ENCODE measurements around the gene THSD8.
A peak's percentile ranks its signal among the peaks of the same experiment; 100 is the strongest.

Gene THSD8

DNA sequence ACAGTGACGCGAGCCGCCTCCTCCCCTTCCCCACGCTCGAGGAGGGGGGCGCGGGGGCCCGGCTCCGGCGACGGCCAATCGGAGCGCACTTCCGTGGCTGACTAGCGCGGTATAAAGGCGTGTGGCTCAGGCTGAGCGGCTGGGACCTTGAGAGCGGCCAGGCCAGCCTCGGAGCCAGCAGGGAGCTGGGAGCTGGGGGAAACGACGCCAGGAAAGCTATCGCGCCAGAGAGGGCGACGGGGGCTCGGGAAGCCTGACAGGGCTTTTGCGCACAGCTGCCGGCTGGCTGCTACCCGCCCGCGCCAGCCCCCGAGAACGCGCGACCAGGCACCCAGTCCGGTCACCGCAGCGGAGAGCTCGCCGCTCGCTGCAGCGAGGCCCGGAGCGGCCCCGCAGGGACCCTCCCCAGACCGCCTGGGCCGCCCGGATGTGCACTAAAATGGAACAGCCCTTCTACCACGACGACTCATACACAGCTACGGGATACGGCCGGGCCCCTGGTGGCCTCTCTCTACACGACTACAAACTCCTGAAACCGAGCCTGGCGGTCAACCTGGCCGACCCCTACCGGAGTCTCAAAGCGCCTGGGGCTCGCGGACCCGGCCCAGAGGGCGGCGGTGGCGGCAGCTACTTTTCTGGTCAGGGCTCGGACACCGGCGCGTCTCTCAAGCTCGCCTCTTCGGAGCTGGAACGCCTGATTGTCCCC lies 10.4 kb upstream of the THSD8 start, which contains the start of gene JUNB (continued):
- TF ChIP-seq ZBTB7A (tag by site-specific recombination; IDR thresholded peaks at IDR 0.05; ENCODE audit: low read depth) = 0 out of 2 replicates have a peak, but pooled peaks have one; percentile 11
- TF ChIP-seq, protein P1, sequence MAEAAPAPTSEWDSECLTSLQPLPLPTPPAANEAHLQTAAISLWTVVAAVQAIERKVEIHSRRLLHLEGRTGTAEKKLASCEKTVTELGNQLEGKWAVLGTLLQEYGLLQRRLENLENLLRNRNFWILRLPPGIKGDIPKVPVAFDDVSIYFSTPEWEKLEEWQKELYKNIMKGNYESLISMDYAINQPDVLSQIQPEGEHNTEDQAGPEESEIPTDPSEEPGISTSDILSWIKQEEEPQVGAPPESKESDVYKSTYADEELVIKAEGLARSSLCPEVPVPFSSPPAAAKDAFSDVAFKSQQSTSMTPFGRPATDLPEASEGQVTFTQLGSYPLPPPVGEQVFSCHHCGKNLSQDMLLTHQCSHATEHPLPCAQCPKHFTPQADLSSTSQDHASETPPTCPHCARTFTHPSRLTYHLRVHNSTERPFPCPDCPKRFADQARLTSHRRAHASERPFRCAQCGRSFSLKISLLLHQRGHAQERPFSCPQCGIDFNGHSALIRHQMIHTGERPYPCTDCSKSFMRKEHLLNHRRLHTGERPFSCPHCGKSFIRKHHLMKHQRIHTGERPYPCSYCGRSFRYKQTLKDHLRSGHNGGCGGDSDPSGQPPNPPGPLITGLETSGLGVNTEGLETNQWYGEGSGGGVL (tag by site-specific recombination; IDR thresholded peaks at IDR 0.05) = peak; percentile 50; the same call in 1 of the 2 replicates
- TF ChIP-seq, protein P2, sequence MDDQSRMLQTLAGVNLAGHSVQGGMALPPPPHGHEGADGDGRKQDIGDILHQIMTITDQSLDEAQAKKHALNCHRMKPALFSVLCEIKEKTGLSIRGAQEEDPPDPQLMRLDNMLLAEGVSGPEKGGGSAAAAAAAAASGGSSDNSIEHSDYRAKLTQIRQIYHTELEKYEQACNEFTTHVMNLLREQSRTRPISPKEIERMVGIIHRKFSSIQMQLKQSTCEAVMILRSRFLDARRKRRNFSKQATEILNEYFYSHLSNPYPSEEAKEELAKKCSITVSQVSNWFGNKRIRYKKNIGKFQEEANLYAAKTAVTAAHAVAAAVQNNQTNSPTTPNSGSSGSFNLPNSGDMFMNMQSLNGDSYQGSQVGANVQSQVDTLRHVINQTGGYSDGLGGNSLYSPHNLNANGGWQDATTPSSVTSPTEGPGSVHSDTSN (CRISPR knock-in tag; IDR thresholded peaks at IDR 0.05) = peak; percentile 73
- TF ChIP-seq SP7 (tag by site-specific recombination; IDR thresholded peaks at IDR 0.05) = peak; percentile 79
- TF ChIP-seq ZNF335 (tag by site-specific recombination; conservative IDR thresholded peaks at IDR 0.05) = peak; percentile 96
- TF ChIP-seq ZNF175 (tag by site-specific recombination; IDR thresholded peaks at IDR 0.05) = no peak
- 0 out of 2 replicates have a peak, but pooled peaks have one; percentile 35 for TF ChIP-seq ZNF580 (tag by site-specific recombination; IDR thresholded peaks at IDR 0.05)
- 0 out of 2 replicates have a peak, but pooled peaks have one; percentile 34 for TF ChIP-seq ZNF837 (tag by site-specific recombination; IDR thresholded peaks at IDR 0.05)
- no peak for TF ChIP-seq ZNF202 (tag by site-specific recombination; IDR thresholded peaks at IDR 0.05; ENCODE audit: borderline replicate concordance)
- peak; percentile 77 for TF ChIP-seq ZBTB20 (tag by site-specific recombination; IDR thresholded peaks at IDR 0.05)
- TF ChIP-seq HOXD13 (CRISPR knock-in tag; IDR thresholded peaks at IDR 0.05; ENCODE audit: borderline replicate concordance) = 0 out of 2 replicates have a peak, but pooled peaks have one; percentile 8
- peak; percentile 36; the same call in 1 of the 2 replicates for TF ChIP-seq ZNF596 (tag by site-specific recombination; IDR thresholded peaks at IDR 0.05)
- TF ChIP-seq ZNF473 (tag by site-specific recombination; IDR thresholded peaks at IDR 0.05) = no peak
- peak; percentile 78 for TF ChIP-seq ZBTB17 (tag by site-specific recombination; IDR thresholded peaks at IDR 0.05)

DNA sequence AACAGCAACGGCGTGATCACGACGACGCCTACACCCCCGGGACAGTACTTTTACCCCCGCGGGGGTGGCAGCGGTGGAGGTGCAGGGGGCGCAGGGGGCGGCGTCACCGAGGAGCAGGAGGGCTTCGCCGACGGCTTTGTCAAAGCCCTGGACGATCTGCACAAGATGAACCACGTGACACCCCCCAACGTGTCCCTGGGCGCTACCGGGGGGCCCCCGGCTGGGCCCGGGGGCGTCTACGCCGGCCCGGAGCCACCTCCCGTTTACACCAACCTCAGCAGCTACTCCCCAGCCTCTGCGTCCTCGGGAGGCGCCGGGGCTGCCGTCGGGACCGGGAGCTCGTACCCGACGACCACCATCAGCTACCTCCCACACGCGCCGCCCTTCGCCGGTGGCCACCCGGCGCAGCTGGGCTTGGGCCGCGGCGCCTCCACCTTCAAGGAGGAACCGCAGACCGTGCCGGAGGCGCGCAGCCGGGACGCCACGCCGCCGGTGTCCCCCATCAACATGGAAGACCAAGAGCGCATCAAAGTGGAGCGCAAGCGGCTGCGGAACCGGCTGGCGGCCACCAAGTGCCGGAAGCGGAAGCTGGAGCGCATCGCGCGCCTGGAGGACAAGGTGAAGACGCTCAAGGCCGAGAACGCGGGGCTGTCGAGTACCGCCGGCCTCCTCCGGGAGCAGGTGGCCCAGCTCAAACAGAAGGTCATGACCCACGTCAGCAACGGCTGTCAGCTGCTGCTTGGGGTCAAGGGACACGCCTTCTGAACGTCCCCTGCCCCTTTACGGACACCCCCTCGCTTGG lies 9.6 kb upstream of the THSD8 start:
- POLR2A ChIA-PET = interaction anchor here (0.8 to 3.6 kb wide), 21 partner anchors 9 to 141 kb away, joined by 3 to 42 read pairs (median 4); partner anchors contain the start of genes DHPS, DNASE2, FARSA and PRDX2
- Histone ChIP-seq H3K36me3 (ENCODE audit: control insufficient read depth in 2 of 2, insufficient read depth in 1 of 2, low read length in 2 of 2) (peaks cover 3 to 5% of the 10 kb centered on the region in 2 experiments; a peak in 2 of 3 replicates), H3K9me3 (ENCODE audit: control insufficient read depth, insufficient read depth, low read depth, low read length) (no peaks in the 10 kb centered on the region), H3K4me3 (ENCODE audit: low read depth, low read length) (peak overlapping the region; percentile 43), H3K27ac (ENCODE audit: extremely low read depth, low read depth, low read length) (peak overlapping the region; percentile 58; the same call in 1 of the 2 replicates), H3K4me1 (ENCODE audit: control insufficient read depth, insufficient read depth, low read length) (peaks cover 21% of the 10 kb centered on the region)
- CTCF ChIA-PET = interaction anchor here (0.6 to 16.5 kb wide), 4 partner anchors 15 to 75 kb away, joined by 4 to 386 read pairs (median 119); partner anchors contain the start of gene HOOK2
- TF ChIP-seq ZNF600 (tag by site-specific recombination; IDR thresholded peaks at IDR 0.05) (peak; percentile 68), ZEB2 (tag by site-specific recombination; IDR thresholded peaks at IDR 0.05) (peak; percentile 58; the same call in 1 of the 2 replicates), TRIM28 (IDR thresholded peaks at IDR 0.05; ENCODE audit: borderline replicate concordance, low read length) (no peak), ZNF623 (tag by site-specific recombination; IDR thresholded peaks at IDR 0.05) (no peak), GLIS1 (tag by site-specific recombination; IDR thresholded peaks at IDR 0.05) (peak; percentile 96), ZNF629 (tag by site-specific recombination; IDR thresholded peaks at IDR 0.05) (peak; percentile 6; the same call in 1 of the 2 replicates), KLF8 (tag by site-specific recombination; IDR thresholded peaks at IDR 0.05) (peak; percentile 25; the same call in 1 of the 2 replicates), YY2 (tag by site-specific recombination; IDR thresholded peaks at IDR 0.05) (peak; percentile 79), BCL11A (tag by site-specific recombination; IDR thresholded peaks at IDR 0.05; ENCODE audit: low read depth) (peak; percentile 65; the same call in 1 of the 2 replicates), OVOL3 (tag by site-specific recombination; IDR thresholded peaks at IDR 0.05) (no peak), ZBTB8A (tag by site-specific recombination; IDR thresholded peaks at IDR 0.05) (peak; percentile 64), KLF16 (tag by site-specific recombination; IDR thresholded peaks at IDR 0.05) (0 out of 2 replicates have a peak, but pooled peaks have one; percentile 3)
- TF ChIP-seq, protein P3, sequence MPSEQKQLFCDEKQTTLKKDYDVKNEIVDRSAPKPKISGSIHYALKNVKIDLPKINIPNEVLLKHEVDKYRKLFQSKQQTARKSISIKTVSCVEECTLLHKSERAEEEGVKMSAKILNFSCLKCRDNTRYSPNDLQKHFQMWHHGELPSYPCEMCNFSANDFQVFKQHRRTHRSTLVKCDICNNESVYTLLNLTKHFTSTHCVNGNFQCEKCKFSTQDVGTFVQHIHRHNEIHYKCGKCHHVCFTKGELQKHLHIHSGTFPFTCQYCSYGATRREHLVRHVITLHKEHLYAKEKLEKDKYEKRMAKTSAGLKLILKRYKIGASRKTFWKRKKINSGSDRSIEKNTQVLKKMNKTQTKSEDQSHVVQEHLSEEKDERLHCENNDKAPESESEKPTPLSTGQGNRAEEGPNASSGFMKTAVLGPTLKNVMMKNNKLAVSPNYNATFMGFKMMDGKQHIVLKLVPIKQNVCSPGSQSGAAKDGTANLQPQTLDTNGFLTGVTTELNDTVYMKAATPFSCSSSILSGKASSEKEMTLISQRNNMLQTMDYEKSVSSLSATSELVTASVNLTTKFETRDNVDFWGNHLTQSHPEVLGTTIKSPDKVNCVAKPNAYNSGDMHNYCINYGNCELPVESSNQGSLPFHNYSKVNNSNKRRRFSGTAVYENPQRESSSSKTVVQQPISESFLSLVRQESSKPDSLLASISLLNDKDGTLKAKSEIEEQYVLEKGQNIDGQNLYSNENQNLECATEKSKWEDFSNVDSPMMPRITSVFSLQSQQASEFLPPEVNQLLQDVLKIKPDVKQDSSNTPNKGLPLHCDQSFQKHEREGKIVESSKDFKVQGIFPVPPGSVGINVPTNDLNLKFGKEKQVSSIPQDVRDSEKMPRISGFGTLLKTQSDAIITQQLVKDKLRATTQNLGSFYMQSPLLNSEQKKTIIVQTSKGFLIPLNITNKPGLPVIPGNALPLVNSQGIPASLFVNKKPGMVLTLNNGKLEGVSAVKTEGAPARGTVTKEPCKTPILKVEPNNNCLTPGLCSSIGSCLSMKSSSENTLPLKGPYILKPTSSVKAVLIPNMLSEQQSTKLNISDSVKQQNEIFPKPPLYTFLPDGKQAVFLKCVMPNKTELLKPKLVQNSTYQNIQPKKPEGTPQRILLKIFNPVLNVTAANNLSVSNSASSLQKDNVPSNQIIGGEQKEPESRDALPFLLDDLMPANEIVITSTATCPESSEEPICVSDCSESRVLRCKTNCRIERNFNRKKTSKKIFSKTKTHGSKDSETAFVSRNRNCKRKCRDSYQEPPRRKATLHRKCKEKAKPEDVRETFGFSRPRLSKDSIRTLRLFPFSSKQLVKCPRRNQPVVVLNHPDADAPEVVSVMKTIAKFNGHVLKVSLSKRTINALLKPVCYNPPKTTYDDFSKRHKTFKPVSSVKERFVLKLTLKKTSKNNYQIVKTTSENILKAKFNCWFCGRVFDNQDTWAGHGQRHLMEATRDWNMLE (tag by site-specific recombination; conservative IDR thresholded peaks at IDR 0.05; ENCODE audit: low read depth) = no peak
